H9 (cell line): ENCODE data around the gene NUDT4. TPM values are rescaled to one million over a fixed set of nuclear protein-coding genes. Genes with fewer than 3 reads are reported as not detected.

Experiments
- DNase-seq: peaks from one replicate; pipeline ENCODE4 v3.0.0-alpha.2; 2017
- H2AFZ ChIP-seq: one replicate; pipeline ENCODE4 v1.6.1; 2013; ENCODE audit warnings: mild to moderate bottlenecking, low read length, control low read depth, moderate library complexity
- H2AK5ac ChIP-seq: 2 replicates; pipeline ENCODE4 v1.6.1; 2013; ENCODE audit warnings: low read length, control low read depth, mixed read lengths; ENCODE audit not compliant: insufficient read length
- H2BK120ac ChIP-seq: one replicate; pipeline ENCODE4 v1.6.1; 2013; ENCODE audit warnings: low read depth, mild to moderate bottlenecking, low read length, control low read depth, inconsistent platforms; ENCODE audit not compliant: poor library complexity, severe bottlenecking
- H2BK12ac ChIP-seq: 2 replicates; pipeline ENCODE4 v1.6.1; 2013; ENCODE audit warnings: low read length, control low read depth, mixed read lengths, low read depth; ENCODE audit not compliant: insufficient read length
- H2BK15ac ChIP-seq: 2 replicates; pipeline ENCODE4 v1.6.1; 2013; ENCODE audit warnings: low read depth, low read length, control low read depth
- H2BK20ac ChIP-seq: one replicate; pipeline ENCODE4 v1.6.1; 2013; ENCODE audit warnings: low read depth, mild to moderate bottlenecking, low read length, control low read depth, inconsistent platforms; ENCODE audit not compliant: poor library complexity, severe bottlenecking
- H2BK5ac ChIP-seq: 2 replicates; pipeline ENCODE4 v1.6.1; 2013; ENCODE audit warnings: low read length, control low read depth, mixed read lengths; ENCODE audit not compliant: insufficient read length
- H3K14ac ChIP-seq: 2 replicates; pipeline ENCODE4 v1.6.1; 2013; ENCODE audit warnings: low read length, control low read depth; ENCODE audit not compliant: insufficient read depth
- H3K18ac ChIP-seq: 2 replicates; pipeline ENCODE4 v1.6.1; 2013; ENCODE audit warnings: low read depth, mild to moderate bottlenecking, mixed read lengths, low read length, control low read depth; ENCODE audit not compliant: insufficient read length
- H3K23ac ChIP-seq: 2 replicates; pipeline ENCODE4 v1.6.1; 2013; ENCODE audit warnings: low read length, control low read depth, mixed read lengths, low read depth; ENCODE audit not compliant: insufficient read length
- H3K23me2 ChIP-seq: 2 replicates; pipeline ENCODE4 v1.6.1; 2013; ENCODE audit warnings: low read depth, mild to moderate bottlenecking, mixed read lengths, low read length, control low read depth; ENCODE audit not compliant: insufficient read length, poor library complexity, severe bottlenecking
- H3K27ac ChIP-seq: 2 replicates; pipeline ENCODE4 v1.5.1; 2013; ENCODE audit warnings: low read length, control low read depth, mixed read lengths, low read depth; ENCODE audit not compliant: insufficient read length
- H3K27me3 ChIP-seq: 2 replicates; pipeline ENCODE4 v1.6.1; 2013; ENCODE audit warnings: low read length, control low read depth, inconsistent platforms; ENCODE audit not compliant: insufficient read depth
- H3K4ac ChIP-seq: 2 replicates; pipeline ENCODE4 v1.6.1; 2013; ENCODE audit warnings: low read depth, mild to moderate bottlenecking, control low read depth, inconsistent platforms, low read length, moderate library complexity
- H3K4me1 ChIP-seq: 2 replicates; pipeline ENCODE4 v1.6.1; 2013; ENCODE audit warnings: low read length, control low read depth, inconsistent platforms; ENCODE audit not compliant: insufficient read depth
- H3K4me2 ChIP-seq: 2 replicates; pipeline ENCODE4 v1.6.1; 2013; ENCODE audit warnings: low read length, control low read depth, mixed read lengths; ENCODE audit not compliant: insufficient read length, insufficient read depth
- H3K56ac ChIP-seq: 2 replicates; pipeline ENCODE4 v1.6.1; 2013; ENCODE audit warnings: low read depth, mild to moderate bottlenecking, mixed read lengths, low read length, control low read depth; ENCODE audit not compliant: insufficient read length
- H3K79me1 ChIP-seq: 2 replicates; pipeline ENCODE4 v1.6.1; 2013; ENCODE audit warnings: low read depth, mild to moderate bottlenecking, moderate library complexity, low read length, control low read depth, inconsistent platforms; ENCODE audit not compliant: insufficient read depth, poor library complexity, severe bottlenecking
- H3K79me2 ChIP-seq: 2 replicates; pipeline ENCODE4 v1.6.1; 2013; ENCODE audit warnings: low read length, control low read depth, inconsistent platforms; ENCODE audit not compliant: insufficient read depth
- H3K9ac ChIP-seq: 2 replicates; pipeline ENCODE4 v1.6.1; 2013; ENCODE audit warnings: low read length, control low read depth, mixed read lengths; ENCODE audit not compliant: insufficient read length; ENCODE audit errors: extremely low read depth
- H3K9me3 ChIP-seq: one replicate; pipeline ENCODE4 v1.6.1; 2013; ENCODE audit warnings: low read depth, low read length, inconsistent platforms; ENCODE audit not compliant: control insufficient read depth
- H3T11ph ChIP-seq: one replicate; pipeline ENCODE4 v1.6.1; 2013; ENCODE audit warnings: mild to moderate bottlenecking, low read length, control low read depth, inconsistent platforms
- H4K20me1 ChIP-seq: one replicate; pipeline ENCODE4 v1.6.1; 2013; ENCODE audit not compliant: control insufficient read depth, insufficient read length, insufficient read depth
- H4K5ac ChIP-seq: 2 replicates; pipeline ENCODE4 v1.6.1; 2013; ENCODE audit warnings: low read depth, mild to moderate bottlenecking, mixed read lengths, low read length, control low read depth; ENCODE audit not compliant: insufficient read length
- H4K8ac ChIP-seq: replicated peaks from 2 replicates; pipeline ENCODE4 v1.6.1; 2013; ENCODE audit warnings: low read length, control low read depth, mixed read lengths, low read depth; ENCODE audit not compliant: insufficient read length
- H4K91ac ChIP-seq: 2 replicates; pipeline ENCODE4 v1.6.1; 2013; ENCODE audit warnings: low read depth, mild to moderate bottlenecking, moderate library complexity, mixed read lengths, low read length, control low read depth; ENCODE audit not compliant: insufficient read length
- H3K27ac Mint-ChIP-seq, 3 experiments: 2 replicates in 2 of 3; 3 replicates in 1 of 3; pipeline ENCODE4 v1.8.0; 2020 to 2021; ENCODE audit warnings: mixed read lengths in 3 of 3, mild to moderate bottlenecking in 1 of 3, moderate library complexity in 1 of 3
- H3K27me3 Mint-ChIP-seq: 2 replicates; pipeline ENCODE4 v1.8.0; 2021; ENCODE audit warnings: low read depth, mild to moderate bottlenecking, moderate library complexity, mixed read lengths
- H3K36me3 Mint-ChIP-seq, 3 experiments: 2 replicates in 2 of 3; 3 replicates in 1 of 3; pipeline ENCODE4 v1.8.0; 2020 to 2021; ENCODE audit warnings: low read depth in 3 of 3, mixed read lengths in 3 of 3; ENCODE audit not compliant: insufficient read depth in 1 of 3
- H3K4me1 Mint-ChIP-seq, 2 experiments: 2 replicates each; pipeline ENCODE4 v1.8.0; 2020; ENCODE audit warnings: mixed read lengths in 2 of 2
- H3K4me3 Mint-ChIP-seq, 2 experiments: 2 replicates in 1 of 2; 3 replicates in 1 of 2; pipeline ENCODE4 v1.8.0; 2020 to 2021; ENCODE audit warnings: mild to moderate bottlenecking in 2 of 2, mixed read lengths in 2 of 2, moderate library complexity in 1 of 2
- H3K9me3 Mint-ChIP-seq, 2 experiments: 2 replicates in 1 of 2; 3 replicates in 1 of 2; pipeline ENCODE4 v1.8.0; 2020; ENCODE audit warnings: mild to moderate bottlenecking in 2 of 2, mixed read lengths in 2 of 2, moderate library complexity in 1 of 2
- WGBS: extraction: QIAGEN DNeasy Blood & Tissue Kit; methylation state at CpG from one replicate; pipeline ENCODE4 v1.1.7; 2013; ENCODE audit warnings: missing lambda C conversion rate, low lambda C conversion rate, mixed read lengths; ENCODE audit not compliant: insufficient read length; ENCODE audit errors: extremely low coverage; 5-methylcytosine and 5-hydroxymethylcytosine counted together
- total RNA-seq: library from RNA; stranded (reverse); gene quantifications from 2 replicates; pipeline ENCODE4 v1.2.1, GENCODE V29; 2021
- TF ChIP-seq, protein P1 (sequence below): fragments of 200-600 bp; sonication (generic); conservative IDR thresholded peaks from 3 replicates; pipeline ENCODE4 v1.8.0; 2021; ENCODE audit warnings: antibody characterized with exemption, mild to moderate bottlenecking

The NUDT4 gene
- total RNA-seq, 1 experiment from 2014 or later = 40.6 TPM

GRCh38 chr12:93451423-93452158 is 73.9 kb downstream of the NUDT4 start:
- DNase-seq = no peak
- no peaks in the 10 kb centered on the region for H3K79me1 ChIP-seq
- no peak overlapping the region for H4K5ac ChIP-seq
- no peaks in the 10 kb centered on the region for H3K4me1 ChIP-seq
- H3K27me3 Mint-ChIP-seq = peaks cover 1% of the 10 kb centered on the region
- no peaks in the 10 kb centered on the region for H4K20me1 ChIP-seq
- H3K4ac ChIP-seq = no peak overlapping the region
- no peak overlapping the region for H2BK15ac ChIP-seq
- no peak overlapping the region for H3K4me3 Mint-ChIP-seq
- no peaks in the 10 kb centered on the region for H3K9me3 ChIP-seq
- no peak overlapping the region for H2AFZ ChIP-seq
- H2BK12ac ChIP-seq = no peak overlapping the region
- no peak overlapping the region for H3K56ac ChIP-seq
- H3K4me1 Mint-ChIP-seq = 0 out of 4 replicates have a peak, but pooled peaks cover 0 to 3% of the 10 kb centered on the region in 2 experiments
- H4K91ac ChIP-seq = no peak overlapping the region
- H3K27me3 ChIP-seq = no peaks in the 10 kb centered on the region
- H4K8ac ChIP-seq = no peak overlapping the region
- no peaks in the 10 kb centered on the region; a peak in 1 of 7 replicates for H3K36me3 Mint-ChIP-seq
- no peak overlapping the region for H2BK20ac ChIP-seq
- H3K23me2 ChIP-seq = no peaks in the 10 kb centered on the region
- no peak overlapping the region for H3K23ac ChIP-seq
- no peaks in the 10 kb centered on the region for H3K79me2 ChIP-seq
- no peak overlapping the region for H3K27ac ChIP-seq
- no peak overlapping the region for H3T11ph ChIP-seq
- H2AK5ac ChIP-seq = no peak overlapping the region
- H3K14ac ChIP-seq = no peak overlapping the region
- TF ChIP-seq, protein P1, sequence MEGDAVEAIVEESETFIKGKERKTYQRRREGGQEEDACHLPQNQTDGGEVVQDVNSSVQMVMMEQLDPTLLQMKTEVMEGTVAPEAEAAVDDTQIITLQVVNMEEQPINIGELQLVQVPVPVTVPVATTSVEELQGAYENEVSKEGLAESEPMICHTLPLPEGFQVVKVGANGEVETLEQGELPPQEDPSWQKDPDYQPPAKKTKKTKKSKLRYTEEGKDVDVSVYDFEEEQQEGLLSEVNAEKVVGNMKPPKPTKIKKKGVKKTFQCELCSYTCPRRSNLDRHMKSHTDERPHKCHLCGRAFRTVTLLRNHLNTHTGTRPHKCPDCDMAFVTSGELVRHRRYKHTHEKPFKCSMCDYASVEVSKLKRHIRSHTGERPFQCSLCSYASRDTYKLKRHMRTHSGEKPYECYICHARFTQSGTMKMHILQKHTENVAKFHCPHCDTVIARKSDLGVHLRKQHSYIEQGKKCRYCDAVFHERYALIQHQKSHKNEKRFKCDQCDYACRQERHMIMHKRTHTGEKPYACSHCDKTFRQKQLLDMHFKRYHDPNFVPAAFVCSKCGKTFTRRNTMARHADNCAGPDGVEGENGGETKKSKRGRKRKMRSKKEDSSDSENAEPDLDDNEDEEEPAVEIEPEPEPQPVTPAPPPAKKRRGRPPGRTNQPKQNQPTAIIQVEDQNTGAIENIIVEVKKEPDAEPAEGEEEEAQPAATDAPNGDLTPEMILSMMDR = no peak
- no peak overlapping the region for H2BK120ac ChIP-seq
- no peak overlapping the region for H3K18ac ChIP-seq
- no peak overlapping the region for H3K9ac ChIP-seq
- no CpG with 5 or more reads among the region's 3 CpGs for WGBS
- H3K9me3 Mint-ChIP-seq = peaks cover 0 to 3% of the 10 kb centered on the region in 2 experiments; a peak in 2 of 5 replicates
- no peak overlapping the region for H3K27ac Mint-ChIP-seq
- no peak overlapping the region for H3K4me2 ChIP-seq
- no peak overlapping the region for H2BK5ac ChIP-seq
